HL-60 (cell line): ENCODE results near the gene RNF40.
"Not testable (repeated sequence)": the region's sequence is repeated elsewhere in the genome, so short reads cannot be mapped to it uniquely, and the experiment has no call there.

Experiments
- GABPA ChIP-seq: IDR thresholded peaks from 2 replicates; pipeline ENCODE4 v1.6.1; 2012; ENCODE audit warnings: low read depth
- POLR2AphosphoS5 ChIP-seq: IDR thresholded peaks from 2 replicates; pipeline ENCODE4 v1.6.1; 2012; ENCODE audit warnings: low read depth
- SPI1 ChIP-seq: IDR thresholded peaks from 2 replicates; pipeline ENCODE4 v1.6.1; 2012; ENCODE audit warnings: low read depth, mild to moderate bottlenecking, borderline replicate concordance
- TF ChIP-seq, protein P1 (sequence below): IDR thresholded peaks from one replicate; pipeline ENCODE4 v1.5.1; 2011; ENCODE audit warnings: low read length, control low read depth, inconsistent platforms; ENCODE audit not compliant: insufficient read depth
- TF ChIP-seq, protein P2 (sequence below): IDR thresholded peaks from 2 replicates; pipeline ENCODE4 v1.6.1; 2012; ENCODE audit warnings: low read depth; ENCODE audit not compliant: insufficient replicate concordance

DNA sequence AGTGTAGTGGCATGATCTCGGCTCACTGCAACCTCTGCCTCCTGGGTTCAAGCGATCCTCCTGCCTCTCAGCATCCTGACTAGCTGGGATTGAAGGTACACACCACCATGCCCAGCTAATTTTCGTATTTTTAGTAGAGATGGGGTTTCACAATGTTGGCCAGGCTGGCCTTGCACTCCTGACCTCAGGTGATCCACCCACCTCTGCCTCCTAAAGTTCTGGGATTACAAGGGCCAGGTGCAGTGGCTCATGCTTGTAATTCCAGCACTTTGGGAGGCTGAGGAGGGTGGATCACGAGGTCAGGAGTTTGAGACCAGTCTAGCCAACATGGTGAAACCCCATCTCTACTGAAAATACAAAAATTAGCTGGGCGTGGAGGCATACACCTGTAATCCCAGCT lies 47.6 kb downstream of the RNF40 start:
- not testable (repeated sequence) for TF ChIP-seq POLR2AphosphoS5, GABPA, SPI1
- TF ChIP-seq, protein P1, sequence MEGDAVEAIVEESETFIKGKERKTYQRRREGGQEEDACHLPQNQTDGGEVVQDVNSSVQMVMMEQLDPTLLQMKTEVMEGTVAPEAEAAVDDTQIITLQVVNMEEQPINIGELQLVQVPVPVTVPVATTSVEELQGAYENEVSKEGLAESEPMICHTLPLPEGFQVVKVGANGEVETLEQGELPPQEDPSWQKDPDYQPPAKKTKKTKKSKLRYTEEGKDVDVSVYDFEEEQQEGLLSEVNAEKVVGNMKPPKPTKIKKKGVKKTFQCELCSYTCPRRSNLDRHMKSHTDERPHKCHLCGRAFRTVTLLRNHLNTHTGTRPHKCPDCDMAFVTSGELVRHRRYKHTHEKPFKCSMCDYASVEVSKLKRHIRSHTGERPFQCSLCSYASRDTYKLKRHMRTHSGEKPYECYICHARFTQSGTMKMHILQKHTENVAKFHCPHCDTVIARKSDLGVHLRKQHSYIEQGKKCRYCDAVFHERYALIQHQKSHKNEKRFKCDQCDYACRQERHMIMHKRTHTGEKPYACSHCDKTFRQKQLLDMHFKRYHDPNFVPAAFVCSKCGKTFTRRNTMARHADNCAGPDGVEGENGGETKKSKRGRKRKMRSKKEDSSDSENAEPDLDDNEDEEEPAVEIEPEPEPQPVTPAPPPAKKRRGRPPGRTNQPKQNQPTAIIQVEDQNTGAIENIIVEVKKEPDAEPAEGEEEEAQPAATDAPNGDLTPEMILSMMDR: not testable (repeated sequence)
- TF ChIP-seq, protein P2, sequence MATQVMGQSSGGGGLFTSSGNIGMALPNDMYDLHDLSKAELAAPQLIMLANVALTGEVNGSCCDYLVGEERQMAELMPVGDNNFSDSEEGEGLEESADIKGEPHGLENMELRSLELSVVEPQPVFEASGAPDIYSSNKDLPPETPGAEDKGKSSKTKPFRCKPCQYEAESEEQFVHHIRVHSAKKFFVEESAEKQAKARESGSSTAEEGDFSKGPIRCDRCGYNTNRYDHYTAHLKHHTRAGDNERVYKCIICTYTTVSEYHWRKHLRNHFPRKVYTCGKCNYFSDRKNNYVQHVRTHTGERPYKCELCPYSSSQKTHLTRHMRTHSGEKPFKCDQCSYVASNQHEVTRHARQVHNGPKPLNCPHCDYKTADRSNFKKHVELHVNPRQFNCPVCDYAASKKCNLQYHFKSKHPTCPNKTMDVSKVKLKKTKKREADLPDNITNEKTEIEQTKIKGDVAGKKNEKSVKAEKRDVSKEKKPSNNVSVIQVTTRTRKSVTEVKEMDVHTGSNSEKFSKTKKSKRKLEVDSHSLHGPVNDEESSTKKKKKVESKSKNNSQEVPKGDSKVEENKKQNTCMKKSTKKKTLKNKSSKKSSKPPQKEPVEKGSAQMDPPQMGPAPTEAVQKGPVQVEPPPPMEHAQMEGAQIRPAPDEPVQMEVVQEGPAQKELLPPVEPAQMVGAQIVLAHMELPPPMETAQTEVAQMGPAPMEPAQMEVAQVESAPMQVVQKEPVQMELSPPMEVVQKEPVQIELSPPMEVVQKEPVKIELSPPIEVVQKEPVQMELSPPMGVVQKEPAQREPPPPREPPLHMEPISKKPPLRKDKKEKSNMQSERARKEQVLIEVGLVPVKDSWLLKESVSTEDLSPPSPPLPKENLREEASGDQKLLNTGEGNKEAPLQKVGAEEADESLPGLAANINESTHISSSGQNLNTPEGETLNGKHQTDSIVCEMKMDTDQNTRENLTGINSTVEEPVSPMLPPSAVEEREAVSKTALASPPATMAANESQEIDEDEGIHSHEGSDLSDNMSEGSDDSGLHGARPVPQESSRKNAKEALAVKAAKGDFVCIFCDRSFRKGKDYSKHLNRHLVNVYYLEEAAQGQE: not testable (repeated sequence)
